H1 (cell line): ENCODE results near the gene GPN2.

Experiments
- CHD2 ChIP-seq: IDR thresholded peaks from 2 replicates; pipeline ENCODE4 v1.6.1; 2012; ENCODE audit warnings: low read length, improper control_type of control experiment
- EP300 ChIP-seq, 2 experiments: IDR thresholded peaks; 1 replicate in 1 of 2; 2 replicates in 1 of 2; pipeline ENCODE4 v1.6.1; 2011 to 2012; ENCODE audit warnings: low read depth in 2 of 2, low read length in 2 of 2, mild to moderate bottlenecking in 2 of 2, borderline replicate concordance in 1 of 2, inconsistent platforms in 1 of 2, moderate library complexity in 1 of 2
- GABPA ChIP-seq: IDR thresholded peaks from 2 replicates; pipeline ENCODE4 v1.6.1; 2011; ENCODE audit warnings: mild to moderate bottlenecking, low read length, moderate library complexity, borderline replicate concordance; ENCODE audit not compliant: insufficient read depth
- POLR2A ChIP-seq, 2 experiments: IDR thresholded peaks; 1 replicate in 1 of 2; 2 replicates in 1 of 2; pipeline ENCODE4 v1.6.1; 2011; ENCODE audit warnings: low read depth in 2 of 2, low read length in 2 of 2, mild to moderate bottlenecking in 2 of 2; ENCODE audit errors: control extremely low read depth in 1 of 2
- POLR2AphosphoS5 ChIP-seq: IDR thresholded peaks from 2 replicates; pipeline ENCODE4 v1.6.1; 2011; ENCODE audit warnings: low read depth, low read length
- SP2 ChIP-seq: IDR thresholded peaks from 2 replicates; pipeline ENCODE4 v1.6.1; 2012; ENCODE audit warnings: mild to moderate bottlenecking, low read length, inconsistent platforms
- ZNF274 ChIP-seq: IDR thresholded peaks from 2 replicates; pipeline ENCODE4 v1.7.0; 2012; ENCODE audit warnings: low read length, borderline replicate concordance; ENCODE audit errors: extremely low read depth
- TF ChIP-seq, protein P1 (sequence below), 3 experiments: IDR thresholded peaks; 1 replicate in 2 of 3; 2 replicates in 1 of 3; pipeline versions ENCODE4 v1.5.1 to v1.6.1; 2011; ENCODE audit warnings: low read length in 3 of 3, mild to moderate bottlenecking in 3 of 3, inconsistent platforms in 2 of 3, low read depth in 1 of 3, moderate library complexity in 1 of 3; ENCODE audit not compliant: insufficient read depth in 1 of 3; ENCODE audit errors: control extremely low read depth in 1 of 3

DNA sequence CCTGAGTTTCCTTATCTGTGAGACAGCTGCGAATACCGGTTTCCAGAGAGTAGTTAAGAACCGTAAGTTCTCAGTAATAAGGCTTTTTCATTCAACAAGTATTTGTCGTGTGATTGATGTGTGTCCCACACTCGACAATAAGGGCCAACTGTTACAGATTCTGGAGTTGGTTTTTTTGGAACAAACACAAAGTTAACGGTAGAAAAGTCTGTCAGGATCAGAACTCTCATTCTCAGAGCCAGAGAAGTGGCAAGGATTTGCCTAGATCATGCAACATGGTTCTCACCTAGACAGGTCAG, 32.3 kb upstream of the GPN2 start:
- TF ChIP-seq GABPA = no peak
- TF ChIP-seq ZNF274 = no peak
- TF ChIP-seq, protein P1, sequence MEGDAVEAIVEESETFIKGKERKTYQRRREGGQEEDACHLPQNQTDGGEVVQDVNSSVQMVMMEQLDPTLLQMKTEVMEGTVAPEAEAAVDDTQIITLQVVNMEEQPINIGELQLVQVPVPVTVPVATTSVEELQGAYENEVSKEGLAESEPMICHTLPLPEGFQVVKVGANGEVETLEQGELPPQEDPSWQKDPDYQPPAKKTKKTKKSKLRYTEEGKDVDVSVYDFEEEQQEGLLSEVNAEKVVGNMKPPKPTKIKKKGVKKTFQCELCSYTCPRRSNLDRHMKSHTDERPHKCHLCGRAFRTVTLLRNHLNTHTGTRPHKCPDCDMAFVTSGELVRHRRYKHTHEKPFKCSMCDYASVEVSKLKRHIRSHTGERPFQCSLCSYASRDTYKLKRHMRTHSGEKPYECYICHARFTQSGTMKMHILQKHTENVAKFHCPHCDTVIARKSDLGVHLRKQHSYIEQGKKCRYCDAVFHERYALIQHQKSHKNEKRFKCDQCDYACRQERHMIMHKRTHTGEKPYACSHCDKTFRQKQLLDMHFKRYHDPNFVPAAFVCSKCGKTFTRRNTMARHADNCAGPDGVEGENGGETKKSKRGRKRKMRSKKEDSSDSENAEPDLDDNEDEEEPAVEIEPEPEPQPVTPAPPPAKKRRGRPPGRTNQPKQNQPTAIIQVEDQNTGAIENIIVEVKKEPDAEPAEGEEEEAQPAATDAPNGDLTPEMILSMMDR (IDR thresholded peaks at IDR 0.05; ENCODE audit: control extremely low read depth in 1 of 3, insufficient read depth in 1 of 3, low read depth in 1 of 3, low read length in 3 of 3) = no peak
- no peak for TF ChIP-seq POLR2AphosphoS5
- TF ChIP-seq EP300 (IDR thresholded peaks at IDR 0.05; ENCODE audit: borderline replicate concordance in 1 of 2, low read depth in 2 of 2, low read length in 2 of 2) = no peak
- no peak for TF ChIP-seq CHD2
- no peak for TF ChIP-seq SP2
- TF ChIP-seq POLR2A (IDR thresholded peaks at IDR 0.05; ENCODE audit: control extremely low read depth in 1 of 2, low read depth in 2 of 2, low read length in 2 of 2) = peak in 1 of 2 experiments; percentile 16; a peak in 1 of 3 replicates
